PC-3 (cell line): Measurements from ENCODE around the gene XIST. TPM values are rescaled to one million over a fixed set of nuclear protein-coding genes. Genes with fewer than 3 reads are reported as not detected.

Source experiments
- ATAC-seq: fragments of 200-7000 bp; cut with Tn5 transposase; 2 replicates; pipeline ENCODE4 v1.9.1; 2020; ENCODE audit warnings: mild to moderate bottlenecking, moderate library complexity
- BruUV-seq: library from RNA; stranded (reverse); fragments of 400-500 nt; replicated peaks from 2 replicates; lab custom pipeline; 2021; lab: Mats Ljungman, UMichigan
- CTCF ChIA-PET: fragments of 300-600 bp; sonication (Branson Sonifier 250); formaldehyde crosslinking; loops from one replicate; lab custom pipeline; 2022; ENCODE audit warnings: antibody characterized with exemption; lab: Charles Lee
- POLR2A ChIA-PET: fragments of 300-600 bp; sonication (Branson Sonifier 250); formaldehyde crosslinking; loops from one replicate; lab custom pipeline; 2022; ENCODE audit warnings: antibody characterized with exemption; ENCODE audit not compliant: unreplicated experiment; lab: Charles Lee
- DNase-seq: peaks from one replicate; pipeline ENCODE4 v3.0.0-alpha.2; 2015
- H2AFZ ChIP-seq: fragments of 300-600 bp; sonication (generic); 2 replicates; pipeline ENCODE4 v1.6.0; 2016; ENCODE audit warnings: antibody characterized with exemption, low read length
- H3F3A ChIP-seq: fragments of 300-600 bp; sonication (generic); one replicate; pipeline ENCODE4 v1.6.0; 2017; ENCODE audit warnings: antibody characterized with exemption, low read length, control low read depth, mild to moderate bottlenecking; ENCODE audit not compliant: unreplicated experiment
- H3K27ac ChIP-seq: fragments of 300-600 bp; sonication (generic); 2 replicates; pipeline ENCODE4 v1.5.1; 2016; ENCODE audit warnings: mild to moderate bottlenecking, low read length
- H3K27me3 ChIP-seq: fragments of 300-600 bp; sonication (generic); 2 replicates; pipeline ENCODE4 v1.6.1; 2016; ENCODE audit warnings: low read length, mixed read lengths
- H3K36me3 ChIP-seq: fragments of 300-600 bp; sonication (generic); 2 replicates; pipeline ENCODE4 v1.6.1; 2016; ENCODE audit warnings: low read depth, mixed run types, low read length, mixed read lengths
- H3K4me1 ChIP-seq: fragments of 300-600 bp; sonication (generic); 2 replicates; pipeline ENCODE4 v1.5.1; 2016; ENCODE audit warnings: low read length; ENCODE audit not compliant: insufficient read depth
- H3K4me2 ChIP-seq: fragments of 300-600 bp; sonication (generic); 2 replicates; pipeline ENCODE4 v1.6.0; 2016; ENCODE audit warnings: low read length
- H3K4me3 ChIP-seq: fragments of 300-600 bp; sonication (generic); 2 replicates; pipeline ENCODE4 v1.5.1; 2016; ENCODE audit warnings: mild to moderate bottlenecking, low read length, mixed read lengths
- H3K79me2 ChIP-seq: fragments of 300-600 bp; sonication (generic); 2 replicates; pipeline ENCODE4 v1.6.1; 2017; ENCODE audit warnings: low read length, mixed read lengths
- H3K9ac ChIP-seq: fragments of 300-600 bp; sonication (generic); 2 replicates; pipeline ENCODE4 v1.6.0; 2016; ENCODE audit warnings: mild to moderate bottlenecking, low read length
- H3K9me2 ChIP-seq: fragments of 300-600 bp; sonication (generic); replicated peaks from 2 replicates; pipeline ENCODE4 v1.6.1; 2016; ENCODE audit warnings: mixed run types, low read length, mixed read lengths
- H3K9me3 ChIP-seq: fragments of 300-600 bp; sonication (generic); 2 replicates; pipeline ENCODE4 v1.6.1; 2016; ENCODE audit warnings: low read length, mixed read lengths
- H4K20me1 ChIP-seq: fragments of 300-600 bp; sonication (generic); 2 replicates; pipeline ENCODE4 v1.6.1; 2016; ENCODE audit warnings: low read length, mixed read lengths
- EZH2 ChIP-seq: fragments of 300-600 bp; sonication (generic); IDR thresholded peaks from one replicate; pipeline ENCODE4 v1.6.1; 2017; ENCODE audit warnings: antibody characterized with exemption, mild to moderate bottlenecking, low read length; ENCODE audit not compliant: unreplicated experiment
- EZH2phosphoT487 ChIP-seq: fragments of 300-600 bp; sonication (generic); IDR thresholded peaks from 2 replicates; pipeline ENCODE4 v1.6.1; 2018; ENCODE audit warnings: mild to moderate bottlenecking, antibody characterized with exemption, low read length, borderline replicate concordance
- intact Hi-C: fragments of 100-400 bp; cut with micrococcal nuclease; formaldehyde crosslinking; loops from 2 replicates; pipeline ENCODE4 v1.9.0; 2023
- total RNA-seq: library from RNA; depleted of rRNA; stranded (reverse); fragments of >200 nt; gene quantifications from 2 replicates; pipeline ENCODE4 v1.2.3, GENCODE V29; 2014
- TF ChIP-seq, protein P1 (sequence below): fragments of 300-600 bp; sonication (generic); conservative IDR thresholded peaks from 2 replicates; pipeline ENCODE4 v1.5.1; 2017; ENCODE audit warnings: antibody characterized with exemption, low read depth, mild to moderate bottlenecking, low read length

XIST gene
- total RNA-seq, 1 experiment from 2014 or later, result not detected

DNA sequence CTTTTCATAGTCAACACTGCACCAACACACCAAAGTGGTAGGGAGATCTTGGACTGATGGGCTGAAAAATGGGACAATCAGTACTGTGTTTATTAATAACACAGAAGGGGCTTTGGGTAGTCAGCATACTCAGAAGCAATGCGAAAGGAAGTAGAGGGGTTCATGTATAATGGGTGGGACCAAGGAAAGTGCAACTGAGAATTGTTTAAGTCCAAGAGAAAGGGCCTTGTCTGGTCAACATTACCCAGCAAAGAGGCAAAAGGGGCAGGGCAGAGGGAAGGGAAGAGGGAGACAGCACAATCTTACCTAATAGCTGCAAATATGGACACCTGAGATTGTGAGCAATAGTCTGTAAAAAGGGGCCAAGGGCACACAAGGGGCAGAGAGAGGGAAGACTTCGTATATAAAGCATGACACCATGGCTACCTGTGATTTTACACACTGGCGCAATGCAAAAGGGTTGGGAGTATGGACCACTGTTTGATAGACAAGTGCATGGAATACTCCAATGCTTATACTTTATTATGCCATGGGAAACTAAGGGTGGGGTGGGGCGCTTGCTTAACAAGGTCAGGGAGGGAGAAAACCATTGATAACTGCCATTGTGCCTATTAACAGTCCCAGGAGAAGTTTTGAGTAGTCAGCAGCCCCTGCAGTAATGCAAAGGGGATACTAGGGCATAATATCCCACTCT is 9.8 kb downstream of the XIST start:
- Histone ChIP-seq H3K4me2 (no peak overlapping the region), H4K20me1 (no peaks in the 10 kb centered on the region)

DNA sequence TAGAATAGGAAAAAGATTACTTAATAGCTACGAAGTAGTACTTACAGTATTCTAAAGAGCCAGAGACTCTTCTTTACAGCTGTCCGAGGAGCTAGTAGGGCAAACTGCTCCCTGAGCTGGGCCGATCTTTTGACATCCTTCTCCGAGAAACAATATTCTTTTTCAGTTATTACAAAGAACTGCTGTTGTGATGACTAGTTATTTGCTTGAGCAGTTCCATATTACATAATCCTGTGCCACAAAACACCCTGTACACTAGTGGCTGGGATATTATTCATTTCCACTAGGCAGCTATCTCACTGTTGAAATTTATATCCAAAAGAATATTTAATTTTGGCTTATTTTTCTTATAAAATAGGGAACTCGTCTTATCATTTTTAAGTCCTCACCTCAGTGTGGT is 11.2 kb downstream of the XIST start:
- no peak overlapping the region for H2AFZ ChIP-seq
- H3F3A ChIP-seq, result no peaks in the 10 kb centered on the region
- intact Hi-C loops, result loop anchor here (10.0 kb wide), 1 partner anchor 757 kb away; no protein-coding TSS in a partner anchor
- ChIA-PET CTCF (no interaction called here), POLR2A (no interaction called here)
- no peaks in the 10 kb centered on the region for H3K9me2 ChIP-seq
- ATAC-seq (no peak), DNase-seq (no peak)
- H3K36me3 ChIP-seq, result no peaks in the 10 kb centered on the region
- no peak overlapping the region for H3K4me3 ChIP-seq
- no peak overlapping the region for H3K27ac ChIP-seq
- no peaks in the 10 kb centered on the region for H3K9me3 ChIP-seq
- H4K20me1 ChIP-seq, result no peaks in the 10 kb centered on the region
- no peaks in the 10 kb centered on the region for H3K79me2 ChIP-seq
- TF ChIP-seq EZH2phosphoT487 (no peak), EZH2 (no peak)
- TF ChIP-seq, protein P1, sequence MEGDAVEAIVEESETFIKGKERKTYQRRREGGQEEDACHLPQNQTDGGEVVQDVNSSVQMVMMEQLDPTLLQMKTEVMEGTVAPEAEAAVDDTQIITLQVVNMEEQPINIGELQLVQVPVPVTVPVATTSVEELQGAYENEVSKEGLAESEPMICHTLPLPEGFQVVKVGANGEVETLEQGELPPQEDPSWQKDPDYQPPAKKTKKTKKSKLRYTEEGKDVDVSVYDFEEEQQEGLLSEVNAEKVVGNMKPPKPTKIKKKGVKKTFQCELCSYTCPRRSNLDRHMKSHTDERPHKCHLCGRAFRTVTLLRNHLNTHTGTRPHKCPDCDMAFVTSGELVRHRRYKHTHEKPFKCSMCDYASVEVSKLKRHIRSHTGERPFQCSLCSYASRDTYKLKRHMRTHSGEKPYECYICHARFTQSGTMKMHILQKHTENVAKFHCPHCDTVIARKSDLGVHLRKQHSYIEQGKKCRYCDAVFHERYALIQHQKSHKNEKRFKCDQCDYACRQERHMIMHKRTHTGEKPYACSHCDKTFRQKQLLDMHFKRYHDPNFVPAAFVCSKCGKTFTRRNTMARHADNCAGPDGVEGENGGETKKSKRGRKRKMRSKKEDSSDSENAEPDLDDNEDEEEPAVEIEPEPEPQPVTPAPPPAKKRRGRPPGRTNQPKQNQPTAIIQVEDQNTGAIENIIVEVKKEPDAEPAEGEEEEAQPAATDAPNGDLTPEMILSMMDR, result no peak
- no TSS peak for BruUV-seq
- peaks cover 18% of the 10 kb centered on the region; the same call in 1 of the 2 replicates for H3K27me3 ChIP-seq
- H3K9ac ChIP-seq, result no peak overlapping the region
- H3K4me2 ChIP-seq, result no peak overlapping the region
- no peaks in the 10 kb centered on the region for H3K4me1 ChIP-seq

More for the DNA sequence above, 9.8 kb downstream of the XIST start:
- intact Hi-C loops, result loop anchor here (10.0 kb wide), 1 partner anchor 758 kb away; no protein-coding TSS in a partner anchor
- H3K9ac ChIP-seq, result no peak overlapping the region
- no peaks in the 10 kb centered on the region for H3K79me2 ChIP-seq
- DNase-seq (no peak), ATAC-seq (no peak)
- no peak overlapping the region for H2AFZ ChIP-seq
- CTCF ChIA-PET, result no interaction called here
- H3K9me3 ChIP-seq, result no peaks in the 10 kb centered on the region
- H3K27ac ChIP-seq, result no peak overlapping the region
- TF ChIP-seq, protein P1, result no peak
- TF ChIP-seq EZH2phosphoT487, result no peak
- H3K36me3 ChIP-seq, result no peaks in the 10 kb centered on the region
- BruUV-seq, result no TSS peak
- no peak overlapping the region for H3K4me3 ChIP-seq
- no peaks in the 10 kb centered on the region for H3K4me1 ChIP-seq
- no peaks in the 10 kb centered on the region for H3K9me2 ChIP-seq
- POLR2A ChIA-PET, result no interaction called here
- H3F3A ChIP-seq, result no peaks in the 10 kb centered on the region
- H3K27me3 ChIP-seq, result peaks cover 18% of the 10 kb centered on the region; the same call in 1 of the 2 replicates
